ENCODE measurements around the gene PLA1A. TPM values are rescaled to one million over a fixed set of nuclear protein-coding genes. Genes with fewer than 3 reads are reported as not detected.

Gene PLA1A
- total RNA-seq, 1 donor from 2014 or later: 1.7 TPM

- Histone ChIP-seq H3K27ac (no peak overlapping the region), H3K36me3 (no peaks in the 10 kb centered on the region), H3K4me1 (no peaks in the 10 kb centered on the region), H3K9me3 (no peaks in the 10 kb centered on the region), H3K4me3 (no peak overlapping the region), H3K27me3 (no peaks in the 10 kb centered on the region)
- TF ChIP-seq POLR2AphosphoS5 (IDR thresholded peaks at IDR 0.05; ENCODE audit: insufficient read depth in 1 of 2, low read depth in 1 of 2): no peak
- no peak for TF ChIP-seq POLR2A (IDR thresholded peaks at IDR 0.05)
- no peak for TF ChIP-seq CTCF (IDR thresholded peaks at IDR 0.05)
- no peak for DNase-seq (ENCODE audit: extremely low spot score in 2 of 2)
- intact Hi-C loops (cut with DNase I): no loop called here
These were observed 18.4 kb downstream of the PLA1A start for GRCh38 chr3:119616056-119616455.

GRCh38 chr3:119619094-119619493, 21.4 kb downstream of the PLA1A start:
- H3K4me1 ChIP-seq: no peaks in the 10 kb centered on the region
- H3K36me3 ChIP-seq: no peaks in the 10 kb centered on the region
- H3K9me3 ChIP-seq: no peaks in the 10 kb centered on the region
- no peaks in the 10 kb centered on the region for H3K27me3 ChIP-seq
- DNase-seq (ENCODE audit: extremely low spot score in 2 of 2): no peak
- no peak overlapping the region for H3K27ac ChIP-seq
- intact Hi-C loops (cut with DNase I): no loop called here
- H3K4me3 ChIP-seq: no peak overlapping the region
- TF ChIP-seq POLR2A (IDR thresholded peaks at IDR 0.05): no peak
- no peak for TF ChIP-seq CTCF (IDR thresholded peaks at IDR 0.05)
- no peak for TF ChIP-seq POLR2AphosphoS5 (IDR thresholded peaks at IDR 0.05; ENCODE audit: insufficient read depth in 1 of 2, low read depth in 1 of 2)

- intact Hi-C loops (cut with DNase I): no loop called here
- Histone ChIP-seq H3K4me3 (no peak overlapping the region), H3K36me3 (no peaks in the 10 kb centered on the region), H3K9me3 (no peaks in the 10 kb centered on the region), H3K27ac (no peak overlapping the region), H3K4me1 (no peaks in the 10 kb centered on the region), H3K27me3 (no peaks in the 10 kb centered on the region)
- no peak for DNase-seq (ENCODE audit: extremely low spot score in 2 of 2)
- no peak for TF ChIP-seq POLR2AphosphoS5 (IDR thresholded peaks at IDR 0.05; ENCODE audit: insufficient read depth in 1 of 2, low read depth in 1 of 2)
- TF ChIP-seq CTCF (IDR thresholded peaks at IDR 0.05): no peak
- no peak for TF ChIP-seq POLR2A (IDR thresholded peaks at IDR 0.05)
These were observed 23.2 kb downstream of the PLA1A start for GRCh38 chr3:119620899-119621298.

- Histone ChIP-seq H3K4me1 (no peaks in the 10 kb centered on the region), H3K27ac (no peak overlapping the region), H3K27me3 (no peaks in the 10 kb centered on the region), H3K4me3 (no peak overlapping the region), H3K36me3 (no peaks in the 10 kb centered on the region), H3K9me3 (no peaks in the 10 kb centered on the region)
- no peak for DNase-seq (ENCODE audit: extremely low spot score in 2 of 2)
- intact Hi-C loops (cut with DNase I): no loop called here
- TF ChIP-seq POLR2A (IDR thresholded peaks at IDR 0.05) (no peak), CTCF (IDR thresholded peaks at IDR 0.05) (no peak), POLR2AphosphoS5 (IDR thresholded peaks at IDR 0.05; ENCODE audit: insufficient read depth in 1 of 2, low read depth in 1 of 2) (no peak)
These were observed 26.5 kb downstream of the PLA1A start for GRCh38 chr3:119624002-119624720.

- H3K4me1 ChIP-seq: peaks cover 9% of the 10 kb centered on the region
- H3K27me3 ChIP-seq: no peaks in the 10 kb centered on the region
- TF ChIP-seq CTCF (IDR thresholded peaks at IDR 0.05): no peak
- no peak for TF ChIP-seq POLR2AphosphoS5 (IDR thresholded peaks at IDR 0.05; ENCODE audit: insufficient read depth in 1 of 2, low read depth in 1 of 2)
- TF ChIP-seq POLR2A (IDR thresholded peaks at IDR 0.05): no peak
- intact Hi-C loops (cut with DNase I): no loop called here
- no peaks in the 10 kb centered on the region for H3K9me3 ChIP-seq
- no peak overlapping the region for H3K27ac ChIP-seq
- H3K36me3 ChIP-seq: no peaks in the 10 kb centered on the region
- no peak for DNase-seq (ENCODE audit: extremely low spot score in 2 of 2)
- H3K4me3 ChIP-seq: no peak overlapping the region
These were observed 27.9 kb downstream of the PLA1A start for GRCh38 chr3:119625451-119626153.
